ENCODE results near the gene FOXO6. TPM values are rescaled to one million over a fixed set of nuclear protein-coding genes. Genes with fewer than 3 reads are reported as not detected.

FOXO6 gene
- total and polyA plus RNA-seq, 2 experiments from 2014 or later = not detected

GRCh38 chr1:41412748-41413147, 51.5 kb downstream of the FOXO6 start:
- Histone ChIP-seq H2AFZ (no peak overlapping the region), H3F3A (ENCODE audit: insufficient read depth) (no peaks in the 10 kb centered on the region), H3K36me3 (ENCODE audit: low read depth) (no peaks in the 10 kb centered on the region), H4K20me1 (ENCODE audit: insufficient read depth) (no peaks in the 10 kb centered on the region), H3K27ac (no peak overlapping the region), H3K4me3 (no peak overlapping the region), H3K4me1 (ENCODE audit: insufficient read depth) (no peaks in the 10 kb centered on the region), H3K27me3 (replicated peaks; ENCODE audit: insufficient read depth) (peaks cover 16% of the 10 kb centered on the region), H3K9me3 (ENCODE audit: low read depth) (no peaks in the 10 kb centered on the region), H3K4me2 (ENCODE audit: unreplicated experiment) (no peak overlapping the region), H3K9ac (no peak overlapping the region), H3K79me2 (ENCODE audit: insufficient read depth) (no peaks in the 10 kb centered on the region), H3K9me2 (ENCODE audit: insufficient read depth) (no peaks in the 10 kb centered on the region)
- TF ChIP-seq EZH2 (IDR thresholded peaks at IDR 0.05; ENCODE audit: insufficient read depth, poor library complexity, severe bottlenecking) (no peak), EZH2phosphoT487 (IDR thresholded peaks at IDR 0.05; ENCODE audit: insufficient read depth, low read depth) (no peak)
- WGBS, 2 experiments (ENCODE audit: low coverage in 1 of 2, low lambda C conversion rate in 2 of 2, missing lambda C conversion rate in 2 of 2) = 34 to 35% methylated on average over 7 to 8 of the region's 8 CpGs
- DNase-seq = no peak
- in situ Hi-C loops (cut with MboI) = no loop called here

DNA sequence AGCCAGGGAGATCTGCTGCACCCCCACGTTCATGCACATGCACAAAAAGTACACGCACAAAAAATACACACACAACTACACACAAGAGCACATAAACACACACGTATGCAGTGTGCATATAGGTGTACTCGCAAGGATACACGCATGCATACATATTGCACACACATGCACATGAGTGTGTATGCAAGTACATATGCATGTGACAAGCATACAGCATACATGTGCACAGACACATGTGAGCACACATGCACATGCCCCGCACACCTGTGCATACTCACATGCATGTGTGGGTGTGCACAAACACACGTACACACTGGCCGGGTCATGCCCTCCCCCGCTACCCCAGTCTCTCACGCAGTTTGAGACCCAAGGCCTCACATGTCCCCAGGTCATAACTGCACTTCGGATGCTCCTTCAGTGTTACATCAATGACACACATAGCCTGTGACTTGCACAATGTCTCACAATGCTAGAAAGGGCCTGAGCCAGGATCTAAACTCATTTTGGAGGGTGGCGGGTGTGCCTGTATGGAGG, 52.6 kb downstream of the FOXO6 start:
- H3F3A ChIP-seq (ENCODE audit: insufficient read depth) = 0 out of 2 replicates have a peak, but pooled peaks cover 3% of the 10 kb centered on the region
- H3K9me2 ChIP-seq (ENCODE audit: insufficient read depth) = no peaks in the 10 kb centered on the region
- H3K36me3 ChIP-seq (ENCODE audit: low read depth) = no peaks in the 10 kb centered on the region
- in situ Hi-C loops (cut with MboI) = no loop called here
- H4K20me1 ChIP-seq (ENCODE audit: insufficient read depth) = no peaks in the 10 kb centered on the region
- H3K9me3 ChIP-seq (ENCODE audit: low read depth) = no peaks in the 10 kb centered on the region
- no peak overlapping the region for H3K4me3 ChIP-seq
- peaks cover 9% of the 10 kb centered on the region for H3K27me3 ChIP-seq (replicated peaks; ENCODE audit: insufficient read depth)
- H3K4me2 ChIP-seq (ENCODE audit: unreplicated experiment) = no peak overlapping the region
- 71 to 74% methylated on average over 12 of the region's 12 CpGs for WGBS, 2 experiments (ENCODE audit: low coverage in 1 of 2, low lambda C conversion rate in 2 of 2, missing lambda C conversion rate in 2 of 2)
- H3K27ac ChIP-seq = no peak overlapping the region
- no peak overlapping the region for H3K9ac ChIP-seq
- peaks cover 6% of the 10 kb centered on the region; the same call in 1 of the 2 replicates for H3K4me1 ChIP-seq (ENCODE audit: insufficient read depth)
- no peak for TF ChIP-seq EZH2phosphoT487 (IDR thresholded peaks at IDR 0.05; ENCODE audit: insufficient read depth, low read depth)
- TF ChIP-seq EZH2 (IDR thresholded peaks at IDR 0.05; ENCODE audit: insufficient read depth, poor library complexity, severe bottlenecking) = no peak
- H2AFZ ChIP-seq = no peak overlapping the region
- no peak for DNase-seq
- H3K79me2 ChIP-seq (ENCODE audit: insufficient read depth) = no peaks in the 10 kb centered on the region

- H2AFZ ChIP-seq = no peak overlapping the region
- in situ Hi-C loops (cut with MboI) = no loop called here
- no peak for DNase-seq
- H3K27ac ChIP-seq = no peak overlapping the region
- no peak overlapping the region for H3K4me2 ChIP-seq (ENCODE audit: unreplicated experiment)
- no peaks in the 10 kb centered on the region for H3K79me2 ChIP-seq (ENCODE audit: insufficient read depth)
- no peak overlapping the region for H3K4me3 ChIP-seq
- no peak overlapping the region for H3K9ac ChIP-seq
- peaks cover 10% of the 10 kb centered on the region; the same call in 1 of the 2 replicates for H3K4me1 ChIP-seq (ENCODE audit: insufficient read depth)
- no peak for TF ChIP-seq EZH2 (IDR thresholded peaks at IDR 0.05; ENCODE audit: insufficient read depth, poor library complexity, severe bottlenecking)
- TF ChIP-seq EZH2phosphoT487 (IDR thresholded peaks at IDR 0.05; ENCODE audit: insufficient read depth, low read depth) = no peak
- H3F3A ChIP-seq (ENCODE audit: insufficient read depth) = 0 out of 2 replicates have a peak, but pooled peaks cover 3% of the 10 kb centered on the region
- no peaks in the 10 kb centered on the region for H3K36me3 ChIP-seq (ENCODE audit: low read depth)
- H3K9me2 ChIP-seq (ENCODE audit: insufficient read depth) = no peaks in the 10 kb centered on the region
- no peaks in the 10 kb centered on the region for H3K9me3 ChIP-seq (ENCODE audit: low read depth)
- no peaks in the 10 kb centered on the region for H4K20me1 ChIP-seq (ENCODE audit: insufficient read depth)
- H3K27me3 ChIP-seq (replicated peaks; ENCODE audit: insufficient read depth) = peaks cover 4% of the 10 kb centered on the region; the same call in 1 of the 2 replicates
- WGBS, 2 experiments (ENCODE audit: low coverage in 1 of 2, low lambda C conversion rate in 2 of 2, missing lambda C conversion rate in 2 of 2) = 82 to 90% methylated on average over 3 of the region's 3 CpGs
These were observed 53.1 kb downstream of the FOXO6 start for GRCh38 chr1:41414296-41414695.

GRCh38 chr1:41414716-41415306, 53.6 kb downstream of the FOXO6 start:
- 0 out of 2 replicates have a peak, but pooled peaks cover 3% of the 10 kb centered on the region for H3F3A ChIP-seq (ENCODE audit: insufficient read depth)
- H3K9me3 ChIP-seq (ENCODE audit: low read depth) = no peaks in the 10 kb centered on the region
- H3K27ac ChIP-seq = no peak overlapping the region
- no peak overlapping the region for H2AFZ ChIP-seq
- H3K4me3 ChIP-seq = no peak overlapping the region
- H3K27me3 ChIP-seq (replicated peaks; ENCODE audit: insufficient read depth) = peaks cover 1% of the 10 kb centered on the region; the same call in 1 of the 2 replicates
- WGBS, 2 experiments (ENCODE audit: low coverage in 1 of 2, low lambda C conversion rate in 2 of 2, missing lambda C conversion rate in 2 of 2) = 52 to 57% methylated on average over 6 to 7 of the region's 7 CpGs
- peaks cover 10% of the 10 kb centered on the region; the same call in 1 of the 2 replicates for H3K4me1 ChIP-seq (ENCODE audit: insufficient read depth)
- H3K4me2 ChIP-seq (ENCODE audit: unreplicated experiment) = no peak overlapping the region
- in situ Hi-C loops (cut with MboI) = no loop called here
- TF ChIP-seq EZH2 (IDR thresholded peaks at IDR 0.05; ENCODE audit: insufficient read depth, poor library complexity, severe bottlenecking) (no peak), EZH2phosphoT487 (IDR thresholded peaks at IDR 0.05; ENCODE audit: insufficient read depth, low read depth) (no peak)
- DNase-seq = no peak
- no peak overlapping the region for H3K9ac ChIP-seq
- no peaks in the 10 kb centered on the region for H3K79me2 ChIP-seq (ENCODE audit: insufficient read depth)
- H3K9me2 ChIP-seq (ENCODE audit: insufficient read depth) = no peaks in the 10 kb centered on the region
- no peaks in the 10 kb centered on the region for H4K20me1 ChIP-seq (ENCODE audit: insufficient read depth)
- H3K36me3 ChIP-seq (ENCODE audit: low read depth) = no peaks in the 10 kb centered on the region
